Measurements from ENCODE around the gene DDX24.

- TF ChIP-seq CTCF (optimal IDR thresholded peaks at IDR 0.05 in 1 of 3, IDR thresholded peaks at IDR 0.05 in 1 of 3, conservative IDR thresholded peaks at IDR 0.05 in 1 of 3; ENCODE audit: extremely low read depth in 1 of 3, insufficient read depth in 2 of 3, low read length in 3 of 3) (no peak), EZH2 (IDR thresholded peaks at IDR 0.05; ENCODE audit: low read length) (no peak)
Measured at GRCh38 chr14:94080621-94081385, at the start of gene DDX24, which contains the start of gene IFI27L1.

All from keratinocyte (primary cell).